Gastrocnemius medialis (tissue), 4 donors: ENCODE results near the gene CCSER1. TPM values are rescaled to one million over a fixed set of nuclear protein-coding genes. Genes with fewer than 3 reads are reported as not detected.

Source experiments
- ATAC-seq, 2 donors: fragments of 150-250 bp; one replicate each; pipeline ENCODE4 v1.9.1; 2016
- DNase-seq, 2 donors: peaks; one replicate each; pipeline ENCODE4 v3.0.0-alpha.2; 2019
- H3K27ac ChIP-seq, 4 donors: fragments of 200-600 bp; sonication (generic); 1 replicate in 1 of 4; 2 replicates in 3 of 4; pipeline ENCODE4 v1.5.1; 2016 to 2018; ENCODE audit warnings: mild to moderate bottlenecking in 2 of 4, moderate library complexity in 1 of 4
- H3K27me3 ChIP-seq, 3 donors: fragments of 200-600 bp; sonication (generic) in 2 of 3; 1 replicate in 1 of 3; 2 replicates in 2 of 3; pipeline versions ENCODE4 v1.5.1 to v1.6.0; 2016 to 2019; ENCODE audit warnings: mild to moderate bottlenecking in 1 of 3, moderate library complexity in 1 of 3
- H3K36me3 ChIP-seq, 2 donors: fragments of 200-600 bp; sonication (generic) in 1 of 2; one replicate each; pipeline ENCODE4 v1.5.1; 2017 to 2018
- H3K4me1 ChIP-seq, 2 donors: fragments of 200-600 bp; sonication (generic) in 1 of 2; one replicate each; pipeline ENCODE4 v1.5.1; 2016 to 2017; ENCODE audit warnings: mild to moderate bottlenecking in 2 of 2
- H3K4me3 ChIP-seq, 4 donors: fragments of 200-600 bp; sonication (generic) in 3 of 4; 1 replicate in 1 of 4; 2 replicates in 3 of 4; pipeline ENCODE4 v1.5.1; 2016 to 2019; ENCODE audit warnings: mild to moderate bottlenecking in 2 of 4
- H3K9me3 ChIP-seq, 3 donors: fragments of 200-600 bp; sonication (generic) in 2 of 3; 1 replicate in 1 of 3; 2 replicates in 2 of 3; pipeline ENCODE4 v1.5.1; 2016 to 2019
- POLR2A ChIP-seq, 2 donors: fragments of 450-650 bp; IDR thresholded peaks; one replicate each; pipeline ENCODE4 v1.6.1; 2017; ENCODE audit warnings: antibody characterized with exemption in 2 of 2, mild to moderate bottlenecking in 2 of 2, moderate library complexity in 2 of 2
- in situ Hi-C, 4 donors: fragments of 200-750 bp; cut with MboI; loops; one replicate each; pipeline versions ENCODE4 v1.15.0 to v1.8.0; 2017; ENCODE audit warnings: low sequenced_read_pairs in 4 of 4
- intact Hi-C: fragments of 100-400 bp; cut with DNase I; formaldehyde crosslinking; loops from one replicate; pipeline ENCODE4 v1.15.1; 2023; ENCODE audit warnings: low total_unique reads
- total RNA-seq, 4 donors: library from RNA; depleted of rRNA; stranded (reverse); fragments of >200 nt; gene quantifications; one replicate each; pipeline versions ENCODE4 v1.1.0 to v1.2.3, GENCODE V29; 2016
- TF ChIP-seq, protein P1 (sequence below), 5 experiments: fragments of 450-650 bp in 3 of 5; fragments of 200-600 bp in 2 of 5; sonication (generic) in 2 of 5; IDR thresholded peaks in 4 of 5; conservative IDR thresholded peaks in 1 of 5; 1 replicate in 4 of 5; 2 replicates in 1 of 5; pipeline ENCODE4 v1.5.1; 2016 to 2019; ENCODE audit warnings: antibody characterized with exemption in 5 of 5, mild to moderate bottlenecking in 3 of 5, moderate library complexity in 3 of 5

The CCSER1 gene
- total RNA-seq, 4 donors from 2014 or later = 0.39 to 0.83 (median 0.63) TPM

DNA sequence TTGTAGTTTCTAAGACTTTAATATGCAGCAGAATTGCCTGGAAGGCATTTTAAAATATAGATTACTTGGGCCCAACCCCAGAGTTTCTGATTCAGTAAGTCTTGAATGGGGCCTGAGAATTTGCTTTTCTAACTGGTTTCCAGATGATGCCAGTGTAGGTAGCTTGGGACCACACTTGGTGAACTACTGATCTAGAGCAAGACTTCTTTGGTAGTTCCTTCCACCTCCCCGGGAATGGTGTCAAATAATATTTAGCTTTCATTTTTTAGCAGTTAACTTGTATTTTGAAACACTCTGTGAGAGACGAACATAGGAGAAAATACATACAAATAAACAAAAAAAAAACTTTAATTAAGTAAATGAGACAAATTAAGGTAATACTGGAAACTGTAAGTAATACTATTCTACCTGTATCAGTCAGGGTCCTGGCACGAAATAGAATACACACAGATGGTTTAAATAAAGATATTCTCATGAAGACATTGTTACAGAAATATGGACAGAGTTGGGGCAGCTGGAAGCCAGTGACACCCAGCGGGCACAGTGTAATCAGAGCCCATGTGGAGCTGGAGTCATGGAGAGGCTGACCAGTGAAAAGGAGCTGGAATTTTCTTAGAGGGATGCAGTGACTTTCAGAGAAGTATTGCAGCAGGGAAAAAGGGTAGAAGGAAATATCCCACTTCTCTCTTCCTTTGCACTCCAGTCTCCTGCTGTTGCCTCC is 905.7 kb downstream of the CCSER1 start:
- no peak overlapping the region for H3K27ac ChIP-seq
- in situ Hi-C loops = no loop called here
- no peaks in the 10 kb centered on the region for H3K9me3 ChIP-seq
- intact Hi-C loops = no loop called here
- H3K27me3 ChIP-seq = no peaks in the 10 kb centered on the region
- ATAC-seq (no peak), DNase-seq (no peak)
- TF ChIP-seq, protein P1, sequence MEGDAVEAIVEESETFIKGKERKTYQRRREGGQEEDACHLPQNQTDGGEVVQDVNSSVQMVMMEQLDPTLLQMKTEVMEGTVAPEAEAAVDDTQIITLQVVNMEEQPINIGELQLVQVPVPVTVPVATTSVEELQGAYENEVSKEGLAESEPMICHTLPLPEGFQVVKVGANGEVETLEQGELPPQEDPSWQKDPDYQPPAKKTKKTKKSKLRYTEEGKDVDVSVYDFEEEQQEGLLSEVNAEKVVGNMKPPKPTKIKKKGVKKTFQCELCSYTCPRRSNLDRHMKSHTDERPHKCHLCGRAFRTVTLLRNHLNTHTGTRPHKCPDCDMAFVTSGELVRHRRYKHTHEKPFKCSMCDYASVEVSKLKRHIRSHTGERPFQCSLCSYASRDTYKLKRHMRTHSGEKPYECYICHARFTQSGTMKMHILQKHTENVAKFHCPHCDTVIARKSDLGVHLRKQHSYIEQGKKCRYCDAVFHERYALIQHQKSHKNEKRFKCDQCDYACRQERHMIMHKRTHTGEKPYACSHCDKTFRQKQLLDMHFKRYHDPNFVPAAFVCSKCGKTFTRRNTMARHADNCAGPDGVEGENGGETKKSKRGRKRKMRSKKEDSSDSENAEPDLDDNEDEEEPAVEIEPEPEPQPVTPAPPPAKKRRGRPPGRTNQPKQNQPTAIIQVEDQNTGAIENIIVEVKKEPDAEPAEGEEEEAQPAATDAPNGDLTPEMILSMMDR (IDR thresholded peaks at IDR 0.05 in 4 of 5, conservative IDR thresholded peaks at IDR 0.05 in 1 of 5) = no peak
- no peak for TF ChIP-seq POLR2A (IDR thresholded peaks at IDR 0.05)
- H3K36me3 ChIP-seq = no peaks in the 10 kb centered on the region
- no peak overlapping the region for H3K4me3 ChIP-seq
- no peaks in the 10 kb centered on the region for H3K4me1 ChIP-seq

DNA sequence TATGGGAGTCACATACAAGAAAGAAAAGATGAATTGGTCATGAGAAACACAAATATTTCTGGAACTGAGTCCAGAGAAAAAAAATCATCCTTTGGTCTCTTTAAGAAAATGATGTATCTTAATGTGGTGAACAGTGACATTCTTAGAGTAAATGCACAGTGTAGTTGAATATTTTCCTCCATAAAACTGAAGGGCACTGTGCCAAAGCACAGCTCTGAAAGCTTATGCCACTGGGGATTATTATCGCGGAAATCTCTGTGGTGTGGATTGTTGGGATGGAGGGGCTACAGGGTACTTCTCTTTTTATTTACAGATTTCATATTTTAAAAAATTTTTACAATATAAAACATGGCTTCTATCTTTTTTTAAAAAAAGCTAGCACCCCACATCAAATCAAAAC is 908.1 kb downstream of the CCSER1 start:
- intact Hi-C loops = no loop called here

DNA sequence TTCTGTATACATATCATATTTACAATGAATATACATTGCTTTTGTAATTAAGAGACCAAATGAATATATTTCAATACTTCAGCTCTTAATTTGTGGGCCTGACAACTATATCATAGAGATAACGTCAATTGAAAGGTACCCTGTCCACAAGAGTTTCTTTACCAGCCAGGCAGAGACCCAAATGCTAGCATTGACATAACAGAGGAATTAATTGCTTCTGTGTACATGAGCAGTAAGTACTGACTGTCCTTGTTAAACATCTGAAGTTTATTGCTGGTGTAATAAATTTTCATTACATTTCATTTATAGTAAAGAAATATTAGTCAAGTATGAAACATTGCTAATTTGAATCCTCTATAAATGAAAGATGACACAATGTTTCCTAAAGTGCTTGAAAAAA is 910.8 kb downstream of the CCSER1 start:
- in situ Hi-C loops = no loop called here
- ATAC-seq (no peak), DNase-seq (no peak)
- no peak for TF ChIP-seq POLR2A (IDR thresholded peaks at IDR 0.05)
- TF ChIP-seq, protein P1 (IDR thresholded peaks at IDR 0.05 in 4 of 5, conservative IDR thresholded peaks at IDR 0.05 in 1 of 5) = no peak
- Histone ChIP-seq H3K9me3 (no peaks in the 10 kb centered on the region), H3K27ac (no peak overlapping the region), H3K27me3 (no peaks in the 10 kb centered on the region), H3K4me1 (no peaks in the 10 kb centered on the region), H3K36me3 (no peaks in the 10 kb centered on the region), H3K4me3 (no peak overlapping the region)
- intact Hi-C loops = no loop called here

More for the DNA sequence above, 908.1 kb downstream of the CCSER1 start:
- H3K9me3 ChIP-seq = no peaks in the 10 kb centered on the region
- no peak overlapping the region for H3K27ac ChIP-seq
- H3K4me3 ChIP-seq = no peak overlapping the region
- in situ Hi-C loops = no loop called here
- DNase-seq (no peak), ATAC-seq (no peak)
- H3K27me3 ChIP-seq = no peaks in the 10 kb centered on the region
- TF ChIP-seq, protein P1 (IDR thresholded peaks at IDR 0.05 in 4 of 5, conservative IDR thresholded peaks at IDR 0.05 in 1 of 5) = no peak
- no peak for TF ChIP-seq POLR2A (IDR thresholded peaks at IDR 0.05)
- H3K4me1 ChIP-seq = no peaks in the 10 kb centered on the region
- no peaks in the 10 kb centered on the region for H3K36me3 ChIP-seq

DNA sequence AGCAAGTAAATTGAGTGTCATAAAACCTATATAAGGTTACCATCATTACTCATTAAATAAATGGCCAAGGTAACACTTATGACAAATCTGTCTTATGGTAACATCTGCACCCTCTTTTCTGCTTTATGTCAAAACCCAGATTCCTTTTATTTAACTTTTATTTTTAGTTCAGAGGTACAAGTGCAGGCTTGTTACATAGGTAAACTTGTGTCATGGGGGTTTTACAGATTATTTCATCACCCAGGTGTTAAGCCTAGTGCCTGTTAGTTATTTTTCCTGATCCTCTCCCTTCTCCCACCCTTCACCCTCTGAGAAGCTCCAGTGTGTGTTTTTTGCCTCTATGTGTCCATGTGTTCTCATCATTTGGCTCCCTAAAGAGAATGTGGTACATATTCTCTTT is 930.7 kb downstream of the CCSER1 start:
- intact Hi-C loops (no loop called here), in situ Hi-C loops (no loop called here)
- no peak overlapping the region for H3K4me3 ChIP-seq
- H3K27me3 ChIP-seq = no peaks in the 10 kb centered on the region
- H3K36me3 ChIP-seq = no peaks in the 10 kb centered on the region
- TF ChIP-seq, protein P1 (IDR thresholded peaks at IDR 0.05 in 4 of 5, conservative IDR thresholded peaks at IDR 0.05 in 1 of 5) = no peak
- no peak for TF ChIP-seq POLR2A (IDR thresholded peaks at IDR 0.05)
- no peaks in the 10 kb centered on the region for H3K9me3 ChIP-seq
- no peak overlapping the region for H3K27ac ChIP-seq
- no peak for DNase-seq
- ATAC-seq = no peak
- H3K4me1 ChIP-seq = no peaks in the 10 kb centered on the region

DNA sequence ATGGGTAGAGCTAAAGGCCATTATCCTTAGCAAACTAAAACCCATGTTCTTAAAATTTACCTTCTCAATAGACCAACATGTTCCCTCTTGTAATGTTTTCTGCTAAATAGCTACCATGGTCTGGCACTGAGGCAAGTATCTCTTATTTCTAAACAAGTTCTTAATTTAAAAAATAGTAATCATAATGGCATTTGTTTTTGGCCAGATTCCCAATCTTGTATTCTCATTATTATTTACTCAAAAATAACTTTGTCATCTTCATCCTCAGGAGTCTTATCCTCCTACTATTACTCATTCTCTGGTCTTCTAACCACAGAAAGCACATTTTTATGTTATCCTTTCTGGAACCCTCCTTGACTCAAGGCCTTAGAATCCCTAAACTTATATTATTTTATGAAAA is 931.2 kb downstream of the CCSER1 start:
- no peak for ATAC-seq
- Histone ChIP-seq H3K36me3 (no peaks in the 10 kb centered on the region), H3K9me3 (no peaks in the 10 kb centered on the region), H3K27me3 (no peaks in the 10 kb centered on the region), H3K4me3 (no peak overlapping the region), H3K27ac (no peak overlapping the region), H3K4me1 (no peaks in the 10 kb centered on the region)
- in situ Hi-C loops = no loop called here
- DNase-seq = no peak
- no peak for TF ChIP-seq POLR2A (IDR thresholded peaks at IDR 0.05)
- TF ChIP-seq, protein P1 (IDR thresholded peaks at IDR 0.05 in 4 of 5, conservative IDR thresholded peaks at IDR 0.05 in 1 of 5) = no peak
- intact Hi-C loops = no loop called here
